Transverse colon (tissue), 3 donors: ENCODE results near the gene IL4I1.

Experiments
- EP300 ChIP-seq: sonication (generic); formaldehyde crosslinking; IDR thresholded peaks from one replicate; pipeline ENCODE4 v1.6.1; 2017; ENCODE audit warnings: antibody characterized with exemption, low read depth
- POLR2A ChIP-seq: fragments of 450-650 bp; IDR thresholded peaks from one replicate; pipeline ENCODE4 v1.6.1; 2016; ENCODE audit warnings: antibody characterized with exemption, mild to moderate bottlenecking, moderate library complexity
- TF ChIP-seq, protein P1 (sequence below), 5 experiments: fragments of 200-600 bp in 3 of 5; fragments of 450-650 bp in 2 of 5; sonication (generic) in 3 of 5; IDR thresholded peaks; 1 replicate in 2 of 5; 2 replicates in 3 of 5; pipeline ENCODE4 v1.5.1; 2016 to 2017; ENCODE audit warnings: antibody characterized with exemption in 5 of 5, inconsistent platforms in 3 of 5, mild to moderate bottlenecking in 2 of 5, moderate library complexity in 1 of 5

DNA sequence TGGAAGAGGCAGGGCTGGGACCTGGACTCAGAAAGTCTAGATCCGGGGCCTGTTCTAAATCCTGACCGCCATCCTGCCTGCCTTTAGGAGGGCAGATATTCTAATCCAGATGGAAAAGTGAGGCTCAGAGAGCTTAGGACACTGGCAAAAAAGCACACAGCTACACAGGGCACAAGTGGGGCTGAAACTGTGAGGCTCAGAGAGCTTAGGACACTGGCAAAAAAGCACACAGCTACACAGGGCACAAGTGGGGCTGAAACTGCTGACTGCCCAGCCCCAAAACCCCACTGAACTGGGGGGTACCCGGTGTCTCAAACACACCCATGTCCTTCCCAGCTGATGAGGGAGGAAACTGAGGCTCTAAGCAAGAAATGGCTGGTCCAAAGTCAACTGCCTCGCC lies 21.5 kb downstream of the IL4I1 start:
- TF ChIP-seq, protein P1, sequence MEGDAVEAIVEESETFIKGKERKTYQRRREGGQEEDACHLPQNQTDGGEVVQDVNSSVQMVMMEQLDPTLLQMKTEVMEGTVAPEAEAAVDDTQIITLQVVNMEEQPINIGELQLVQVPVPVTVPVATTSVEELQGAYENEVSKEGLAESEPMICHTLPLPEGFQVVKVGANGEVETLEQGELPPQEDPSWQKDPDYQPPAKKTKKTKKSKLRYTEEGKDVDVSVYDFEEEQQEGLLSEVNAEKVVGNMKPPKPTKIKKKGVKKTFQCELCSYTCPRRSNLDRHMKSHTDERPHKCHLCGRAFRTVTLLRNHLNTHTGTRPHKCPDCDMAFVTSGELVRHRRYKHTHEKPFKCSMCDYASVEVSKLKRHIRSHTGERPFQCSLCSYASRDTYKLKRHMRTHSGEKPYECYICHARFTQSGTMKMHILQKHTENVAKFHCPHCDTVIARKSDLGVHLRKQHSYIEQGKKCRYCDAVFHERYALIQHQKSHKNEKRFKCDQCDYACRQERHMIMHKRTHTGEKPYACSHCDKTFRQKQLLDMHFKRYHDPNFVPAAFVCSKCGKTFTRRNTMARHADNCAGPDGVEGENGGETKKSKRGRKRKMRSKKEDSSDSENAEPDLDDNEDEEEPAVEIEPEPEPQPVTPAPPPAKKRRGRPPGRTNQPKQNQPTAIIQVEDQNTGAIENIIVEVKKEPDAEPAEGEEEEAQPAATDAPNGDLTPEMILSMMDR (IDR thresholded peaks at IDR 0.05): no peak
- TF ChIP-seq EP300 (no peak), POLR2A (no peak)
